OCI-LY1 (cell line): ENCODE results near the gene CLCN6.

Source experiments
- H2AFZ ChIP-seq: fragments of 200-600 bp; sonication (generic), shearing (Covaris generic); 2 replicates; pipeline ENCODE4 v1.6.0; 2014; ENCODE audit warnings: antibody characterized with exemption, mild to moderate bottlenecking, low read length
- H3F3A ChIP-seq: fragments of 200-600 bp; sonication (generic), shearing (Covaris generic); 2 replicates; pipeline ENCODE4 v1.6.0; 2014; ENCODE audit warnings: mild to moderate bottlenecking, antibody characterized with exemption, low read length, moderate library complexity; ENCODE audit not compliant: insufficient read depth
- H3K27ac ChIP-seq: fragments of 200-600 bp; sonication (generic); 2 replicates; pipeline ENCODE4 v1.5.1; 2014; ENCODE audit warnings: low read length, mixed run types, mild to moderate bottlenecking, low read depth; ENCODE audit not compliant: poor library complexity, severe bottlenecking
- H3K27me3 ChIP-seq: fragments of 200-600 bp; sonication (generic); 2 replicates; pipeline ENCODE4 v1.6.0; 2014; ENCODE audit warnings: antibody characterized with exemption, mild to moderate bottlenecking, low read length, moderate library complexity; ENCODE audit not compliant: insufficient read depth
- H3K36me3 ChIP-seq: fragments of 200-600 bp; sonication (generic); 2 replicates; pipeline ENCODE4 v1.6.1; 2014; ENCODE audit warnings: mild to moderate bottlenecking, antibody characterized with exemption, low read length, moderate library complexity, mixed read lengths; ENCODE audit not compliant: insufficient read depth
- H3K4me1 ChIP-seq: fragments of 200-600 bp; sonication (generic); 2 replicates; pipeline ENCODE4 v1.5.1; 2014; ENCODE audit warnings: mild to moderate bottlenecking, low read length, moderate library complexity; ENCODE audit not compliant: insufficient read depth, severe bottlenecking
- H3K4me2 ChIP-seq: fragments of 200-600 bp; sonication (generic), shearing (Covaris generic); 2 replicates; pipeline ENCODE4 v1.6.1; 2014; ENCODE audit warnings: low read length
- H3K4me3 ChIP-seq: fragments of 200-600 bp; sonication (generic); 2 replicates; pipeline ENCODE4 v1.5.1; 2014; ENCODE audit warnings: low read length, low read depth, mild to moderate bottlenecking, mixed read lengths; ENCODE audit not compliant: poor library complexity, severe bottlenecking
- H3K79me2 ChIP-seq: fragments of 200-600 bp; shearing (Covaris generic); 2 replicates; pipeline ENCODE4 v1.6.1; 2016; ENCODE audit warnings: mixed run types, low read length, mixed read lengths; ENCODE audit not compliant: insufficient read depth
- H3K9ac ChIP-seq: fragments of 200-600 bp; sonication (generic), shearing (Covaris generic); 2 replicates; pipeline ENCODE4 v1.6.1; 2014; ENCODE audit warnings: mild to moderate bottlenecking, low read length, mixed read lengths
- H3K9me2 ChIP-seq: fragments of 200-600 bp; sonication (generic), shearing (Covaris generic); 2 replicates; pipeline ENCODE4 v1.6.1; 2014; ENCODE audit warnings: low read depth, mild to moderate bottlenecking, low read length, mixed read lengths
- H3K9me3 ChIP-seq: fragments of 200-600 bp; shearing (Covaris generic); 2 replicates; pipeline ENCODE4 v1.6.1; 2014; ENCODE audit warnings: low read length, mixed read lengths
- H4K20me1 ChIP-seq: fragments of 200-600 bp; sonication (generic), shearing (Covaris generic); 2 replicates; pipeline ENCODE4 v1.6.0; 2016; ENCODE audit warnings: mild to moderate bottlenecking, low read length; ENCODE audit not compliant: insufficient read depth
- CTCF ChIP-seq: fragments of 200-600 bp; sonication (generic), shearing (Covaris generic); IDR thresholded peaks from 2 replicates; pipeline ENCODE4 v1.5.1; 2017; ENCODE audit warnings: mild to moderate bottlenecking, antibody characterized with exemption, low read length, moderate library complexity, mixed read lengths
- EZH2 ChIP-seq: fragments of 200-600 bp; sonication (generic), shearing (Covaris generic); IDR thresholded peaks from 2 replicates; pipeline ENCODE4 v1.8.0; 2017; ENCODE audit warnings: borderline replicate concordance, mixed run types, mild to moderate bottlenecking, antibody characterized with exemption, low read length, moderate library complexity, mixed read lengths

Gene CLCN6

GRCh38 chr1:11857164-11857851 lies 51.3 kb downstream of the CLCN6 start:
- no peaks in the 10 kb centered on the region for H3F3A ChIP-seq
- no peaks in the 10 kb centered on the region for H3K9me3 ChIP-seq
- no peaks in the 10 kb centered on the region for H3K79me2 ChIP-seq
- H3K4me3 ChIP-seq: no peak overlapping the region
- H2AFZ ChIP-seq: no peak overlapping the region
- peaks cover 8% of the 10 kb centered on the region; the same call in 1 of the 2 replicates for H3K27me3 ChIP-seq
- no peaks in the 10 kb centered on the region for H3K4me1 ChIP-seq
- H3K4me2 ChIP-seq: no peak overlapping the region
- H3K9ac ChIP-seq: no peak overlapping the region
- no peaks in the 10 kb centered on the region for H4K20me1 ChIP-seq
- H3K9me2 ChIP-seq: no peaks in the 10 kb centered on the region
- no peaks in the 10 kb centered on the region for H3K36me3 ChIP-seq
- TF ChIP-seq CTCF: no peak
- TF ChIP-seq EZH2: no peak
- H3K27ac ChIP-seq: no peak overlapping the region

GRCh38 chr1:11858158-11858557 lies 52.2 kb downstream of the CLCN6 start:
- Histone ChIP-seq H3K4me3 (no peak overlapping the region), H3K9me3 (no peaks in the 10 kb centered on the region), H3K36me3 (no peaks in the 10 kb centered on the region), H3F3A (no peaks in the 10 kb centered on the region), H3K27me3 (peaks cover 8% of the 10 kb centered on the region; the same call in 1 of the 2 replicates), H3K79me2 (no peaks in the 10 kb centered on the region), H3K4me2 (no peak overlapping the region), H3K27ac (no peak overlapping the region), H3K9ac (no peak overlapping the region), H2AFZ (no peak overlapping the region), H3K4me1 (no peaks in the 10 kb centered on the region), H3K9me2 (no peaks in the 10 kb centered on the region), H4K20me1 (no peaks in the 10 kb centered on the region)
- no peak for TF ChIP-seq EZH2
- no peak for TF ChIP-seq CTCF

- TF ChIP-seq CTCF (no peak), EZH2 (no peak)
- Histone ChIP-seq H4K20me1 (no peaks in the 10 kb centered on the region), H3K4me1 (no peaks in the 10 kb centered on the region), H3K36me3 (no peaks in the 10 kb centered on the region), H3K4me3 (no peak within 1 kb of the TSS), H3K9me3 (no peaks in the 10 kb centered on the region), H2AFZ (no peak within 1 kb of the TSS), H3K9me2 (no peaks in the 10 kb centered on the region), H3K79me2 (no peaks in the 10 kb centered on the region), H3K9ac (no peak within 1 kb of the TSS), H3F3A (no peaks in the 10 kb centered on the region), H3K27ac (no peak within 1 kb of the TSS), H3K4me2 (no peak within 1 kb of the TSS), H3K27me3 (0 out of 2 replicates have a peak, but pooled peaks cover 8% of the 10 kb centered on the region)
Measured at GRCh38 chr1:11858613-11858967, 52.6 kb downstream of the CLCN6 start, which contains the start of gene NPPB. NPPB (minus strand) TSS chr1:11858945; CDS start chr1:11858833, 112 bp downstream.
